GM21723 (cell line): ENCODE data around the gene MAST2.
A peak's percentile ranks its signal among the peaks of the same experiment; 100 is the strongest.

Experiments used
- ATAC-seq: cut with Tn5 transposase; IDR thresholded peaks from one replicate; pipeline ENCODE4 v1.9.1; 2021; ENCODE audit warnings: mild to moderate bottlenecking, moderate library complexity; ENCODE audit not compliant: unreplicated experiment

The MAST2 gene

DNA sequence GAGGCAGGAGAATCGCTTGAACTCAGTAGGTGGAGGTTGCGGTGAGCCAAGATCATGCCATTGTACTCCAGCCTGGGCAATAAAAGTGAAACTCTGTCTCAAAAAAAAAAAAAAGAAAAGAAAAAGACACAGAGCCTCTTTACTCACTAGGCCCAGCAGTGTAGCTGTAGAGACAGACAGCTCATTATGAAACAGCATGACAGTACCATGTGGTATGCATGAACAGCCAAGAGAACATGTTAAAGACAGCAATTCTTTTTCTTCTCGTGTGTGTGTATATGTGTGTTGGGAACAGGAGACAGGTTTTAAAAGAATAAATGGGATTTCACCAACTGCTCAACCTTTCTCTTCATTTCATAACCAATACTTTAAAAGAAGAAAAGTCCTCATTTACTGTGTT lies 210.2 kb downstream of the MAST2 start:
- no peak for ATAC-seq

DNA sequence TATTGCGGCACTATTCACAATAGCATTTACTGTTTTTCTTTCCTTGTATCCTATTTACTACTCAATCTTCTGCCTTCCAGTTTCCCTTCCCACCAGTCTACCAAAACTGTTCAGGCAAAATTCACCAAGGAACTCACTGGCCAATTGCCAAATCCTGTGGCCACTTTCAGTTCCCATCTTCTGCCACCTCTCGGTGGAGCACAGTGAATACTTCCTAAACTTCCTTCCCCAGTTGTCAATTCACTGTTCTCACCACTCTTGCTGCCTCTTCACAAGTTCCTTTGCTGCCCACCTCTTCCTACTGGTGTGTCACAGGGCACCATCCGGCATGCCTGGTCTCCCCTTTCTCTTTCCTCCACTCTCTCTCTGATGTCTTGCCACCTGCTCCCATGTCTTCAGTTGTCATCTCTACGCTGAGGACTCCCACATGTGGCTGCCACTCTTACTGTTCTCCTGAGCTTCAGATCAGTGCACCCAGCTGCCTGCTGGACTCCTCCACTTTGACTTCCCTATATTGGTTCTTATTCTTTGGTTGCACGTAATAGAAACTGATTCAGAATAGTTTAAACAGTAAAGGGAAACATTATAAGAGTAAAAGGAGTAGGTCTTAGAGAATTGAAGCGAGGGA lies 214.6 kb downstream of the MAST2 start:
- no peak for ATAC-seq

DNA sequence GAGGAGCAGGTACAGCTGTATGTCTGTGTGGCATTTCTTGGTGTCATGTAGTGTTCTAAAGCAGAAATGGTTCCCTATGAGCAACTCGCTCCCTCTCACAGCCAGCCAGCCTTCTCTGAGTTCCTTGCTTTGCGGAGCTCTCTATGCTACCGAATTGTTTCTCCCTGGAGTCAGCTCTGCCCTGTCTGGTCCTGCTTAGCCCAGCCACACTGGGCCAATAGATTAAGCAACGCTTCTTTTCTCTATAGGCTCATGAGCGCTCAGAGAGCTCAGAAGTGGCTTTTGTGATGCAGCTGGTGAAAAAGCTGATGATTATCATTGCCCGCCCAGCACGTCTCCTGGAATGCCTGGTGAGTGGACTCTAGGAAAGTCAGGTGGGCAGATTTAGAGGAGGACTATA lies 215.9 kb downstream of the MAST2 start:
- ATAC-seq: no peak

DNA sequence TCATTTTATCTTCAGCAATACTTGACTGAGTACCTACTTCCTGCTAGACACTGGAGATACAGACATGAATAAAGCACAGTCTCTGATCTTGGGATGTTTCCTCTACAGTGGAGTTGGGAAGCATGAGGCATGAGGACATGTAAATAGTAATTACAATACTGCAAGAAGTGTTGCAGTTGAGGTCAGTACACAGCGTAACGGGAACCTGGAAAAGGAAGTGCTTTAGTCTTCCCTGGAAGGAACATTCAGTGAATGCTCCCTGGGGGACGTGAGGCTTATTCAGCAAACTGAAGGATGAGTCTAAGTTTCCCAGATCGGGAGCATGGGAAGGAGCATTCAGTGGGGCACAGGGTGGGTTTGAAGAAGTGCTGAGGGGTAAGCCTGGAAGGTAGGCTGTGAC lies 216.6 kb downstream of the MAST2 start:
- no peak for ATAC-seq

DNA sequence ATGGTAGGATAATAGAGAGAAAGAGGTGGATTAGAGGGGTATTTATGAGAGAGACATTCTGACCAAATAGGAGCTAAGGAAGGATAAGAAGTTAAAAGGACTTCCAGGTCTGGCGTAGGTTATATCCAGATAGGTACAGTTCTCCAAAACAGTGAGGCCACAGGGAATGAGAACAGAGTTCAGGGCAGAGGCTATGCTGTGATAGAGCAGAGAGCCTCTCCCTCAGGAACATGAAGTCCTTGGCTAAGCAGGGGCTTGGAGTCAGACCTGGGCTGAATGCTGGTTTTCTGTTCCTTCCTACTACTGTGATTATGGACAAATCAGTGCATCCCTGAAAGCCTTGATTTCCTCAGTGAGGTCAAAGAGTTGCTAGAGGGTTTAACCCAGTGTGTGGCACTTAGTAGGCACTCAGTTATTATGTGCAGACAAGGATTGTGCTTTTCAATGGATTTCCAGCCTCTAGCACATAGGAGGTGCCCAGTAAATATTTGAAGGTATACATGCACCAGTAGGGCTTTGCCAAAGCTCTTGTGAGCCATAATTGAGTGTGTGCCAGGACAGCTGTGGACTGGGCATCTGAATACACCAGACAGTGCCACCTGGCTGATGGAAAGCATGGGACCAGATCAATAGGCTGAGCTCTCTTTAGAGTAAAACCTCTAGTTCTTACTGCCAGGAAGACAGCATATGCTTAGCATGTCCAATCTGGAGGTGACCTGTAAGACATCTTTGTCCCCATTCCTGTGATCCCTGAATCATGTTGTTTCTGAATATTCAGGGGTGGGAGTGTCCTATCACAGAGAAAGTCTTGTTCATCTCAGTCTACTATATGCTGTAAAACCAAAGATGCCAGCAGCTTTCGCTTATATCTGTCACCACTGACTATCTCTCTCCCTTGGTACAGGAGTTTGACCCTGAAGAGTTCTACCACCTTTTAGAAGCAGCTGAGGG lies 217.9 kb downstream of the MAST2 start:
- ATAC-seq: no peak

DNA sequence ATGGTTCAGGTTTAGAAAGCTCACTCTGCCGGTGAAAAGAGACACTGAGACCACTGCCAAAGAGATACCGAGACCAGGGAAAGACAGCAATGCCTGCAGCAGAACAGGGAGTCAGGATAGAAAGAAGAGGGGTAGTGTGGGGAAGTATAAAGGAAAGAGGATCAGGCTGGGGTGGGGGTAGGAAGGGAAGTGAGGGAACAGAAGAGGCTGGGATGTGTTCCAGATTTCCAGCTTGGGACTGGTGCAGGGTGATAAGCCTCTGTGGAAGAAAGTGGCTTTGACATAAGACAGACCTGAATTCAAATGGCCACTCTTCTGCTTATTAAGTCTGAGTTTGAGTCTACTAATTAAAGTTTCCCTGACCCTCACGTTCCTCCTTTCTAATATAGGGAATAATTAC lies 223.1 kb downstream of the MAST2 start:
- ATAC-seq: no peak

DNA sequence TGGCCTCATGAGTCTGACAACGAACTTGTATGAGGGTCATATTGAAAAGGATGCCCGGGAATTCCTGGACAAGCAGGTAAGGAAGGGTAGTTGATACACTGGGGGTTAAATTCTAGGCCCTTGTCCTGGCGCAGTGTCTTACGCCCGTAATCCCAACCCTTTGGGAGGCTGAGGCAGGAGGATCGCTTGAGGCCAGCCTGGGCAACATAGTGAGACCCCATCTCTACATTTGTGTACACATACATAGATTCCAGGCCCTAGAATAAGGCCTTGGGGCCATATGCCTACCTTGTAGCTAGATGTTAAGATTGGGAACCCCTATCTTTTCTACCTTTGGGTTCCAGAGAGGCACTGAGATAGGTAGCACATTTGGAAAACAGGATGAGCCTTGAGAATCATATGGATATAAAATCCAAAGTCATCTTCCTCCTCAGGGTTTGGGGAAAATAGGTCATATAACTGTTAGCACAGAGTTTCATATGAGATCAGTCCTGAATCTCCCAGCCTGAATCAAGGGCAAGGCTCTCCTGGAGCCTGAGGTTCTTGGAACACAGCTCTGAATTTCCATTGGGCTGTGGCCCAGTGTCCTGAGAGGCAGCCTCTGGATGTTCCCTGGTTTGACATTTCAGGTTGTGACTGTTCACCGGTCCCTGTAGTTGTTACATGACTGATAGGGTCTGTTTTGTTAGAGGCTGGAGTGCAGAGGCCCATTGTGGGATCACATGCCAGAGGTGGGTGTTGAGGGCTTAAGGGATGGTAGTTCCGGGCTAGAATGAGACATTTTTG lies 224.6 kb downstream of the MAST2 start:
- ATAC-seq: no peak

DNA sequence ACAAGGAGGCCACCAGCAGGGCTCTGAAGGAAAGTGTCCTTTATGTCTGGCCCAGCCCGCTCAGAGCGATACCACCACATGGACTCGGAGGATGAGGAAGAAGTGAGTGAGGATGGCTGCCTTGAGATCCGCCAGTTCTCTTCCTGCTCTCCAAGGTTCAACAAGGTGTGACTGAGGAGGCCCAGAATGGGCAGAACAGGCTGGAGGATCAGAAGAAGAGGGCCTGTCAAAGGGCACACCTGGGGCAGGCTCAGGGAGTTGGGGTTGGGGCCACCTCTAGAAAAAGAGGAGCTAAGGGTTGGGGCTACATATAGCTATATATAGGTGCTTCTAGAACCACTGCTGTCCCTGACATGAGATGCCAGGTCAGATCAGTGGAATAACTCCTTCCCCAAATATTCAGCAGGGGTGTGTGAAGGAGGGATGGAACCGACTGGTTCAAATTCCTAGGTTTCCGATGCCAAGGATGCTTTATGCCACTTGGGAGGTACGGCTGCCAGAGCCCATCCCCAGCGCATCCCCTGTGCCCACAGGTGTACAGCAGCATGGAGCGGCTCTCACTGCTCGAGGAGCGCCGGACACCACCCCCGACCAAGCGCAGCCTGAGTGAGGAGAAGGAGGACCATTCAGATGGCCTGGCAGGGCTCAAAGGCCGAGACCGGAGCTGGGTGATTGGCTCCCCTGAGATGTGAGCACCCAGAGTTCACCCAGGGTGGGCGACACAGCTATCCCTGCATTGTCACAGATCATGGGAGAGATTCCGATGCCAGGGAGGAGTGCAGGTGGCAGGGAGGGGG lies 226.9 kb downstream of the MAST2 start:
- ATAC-seq: no peak

DNA sequence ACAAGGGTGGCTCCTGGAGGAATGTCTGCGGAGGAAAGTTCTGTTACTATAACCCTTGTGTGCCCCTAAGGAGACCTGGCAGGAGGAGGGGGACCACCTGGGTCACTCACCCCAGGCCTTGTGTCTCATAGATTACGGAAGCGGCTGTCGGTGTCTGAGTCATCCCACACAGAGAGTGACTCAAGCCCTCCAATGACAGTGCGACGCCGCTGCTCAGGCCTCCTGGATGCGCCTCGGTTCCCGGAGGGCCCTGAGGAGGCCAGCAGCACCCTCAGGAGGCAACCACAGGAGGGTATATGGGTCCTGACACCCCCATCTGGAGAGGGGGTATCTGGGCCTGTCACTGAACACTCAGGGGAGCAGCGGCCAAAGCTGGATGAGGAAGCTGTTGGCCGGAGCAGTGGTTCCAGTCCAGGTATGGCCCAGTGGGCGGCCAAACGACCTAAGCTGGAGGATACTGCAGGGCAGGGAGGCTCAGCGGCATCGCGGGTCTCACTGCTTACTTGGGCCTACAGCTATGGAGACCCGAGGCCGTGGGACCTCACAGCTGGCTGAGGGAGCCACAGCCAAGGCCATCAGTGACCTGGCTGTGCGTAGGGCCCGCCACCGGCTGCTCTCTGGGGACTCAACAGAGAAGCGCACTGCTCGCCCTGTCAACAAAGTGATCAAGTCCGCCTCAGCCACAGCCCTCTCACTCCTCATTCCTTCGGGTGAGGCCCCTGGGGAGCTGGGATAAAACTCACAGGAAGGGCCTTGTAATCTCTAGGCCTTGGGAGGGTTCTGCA lies 227.7 kb downstream of the MAST2 start:
- ATAC-seq: no peak

DNA sequence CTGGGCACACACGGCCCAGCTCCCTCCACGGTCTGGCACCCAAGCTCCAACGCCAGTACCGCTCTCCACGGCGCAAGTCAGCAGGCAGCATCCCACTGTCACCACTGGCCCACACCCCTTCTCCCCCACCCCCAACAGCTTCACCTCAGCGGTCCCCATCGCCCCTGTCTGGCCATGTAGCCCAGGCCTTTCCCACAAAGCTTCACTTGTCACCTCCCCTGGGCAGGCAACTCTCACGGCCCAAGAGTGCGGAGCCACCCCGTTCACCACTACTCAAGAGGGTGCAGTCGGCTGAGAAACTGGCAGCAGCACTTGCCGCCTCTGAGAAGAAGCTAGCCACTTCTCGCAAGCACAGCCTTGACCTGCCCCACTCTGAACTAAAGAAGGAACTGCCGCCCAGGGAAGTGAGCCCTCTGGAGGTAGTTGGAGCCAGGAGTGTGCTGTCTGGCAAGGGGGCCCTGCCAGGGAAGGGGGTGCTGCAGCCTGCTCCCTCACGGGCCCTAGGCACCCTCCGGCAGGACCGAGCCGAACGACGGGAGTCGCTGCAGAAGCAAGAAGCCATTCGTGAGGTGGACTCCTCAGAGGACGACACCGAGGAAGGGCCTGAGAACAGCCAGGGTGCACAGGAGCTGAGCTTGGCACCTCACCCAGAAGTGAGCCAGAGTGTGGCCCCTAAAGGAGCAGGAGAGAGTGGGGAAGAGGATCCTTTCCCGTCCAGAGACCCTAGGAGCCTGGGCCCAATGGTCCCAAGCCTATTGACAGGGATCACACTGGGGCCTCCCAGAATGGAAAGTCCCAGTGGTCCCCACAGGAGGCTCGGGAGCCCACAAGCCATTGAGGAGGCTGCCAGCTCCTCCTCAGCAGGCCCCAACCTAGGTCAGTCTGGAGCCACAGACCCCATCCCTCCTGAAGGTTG lies 231.4 kb downstream of the MAST2 start:
- ATAC-seq: no peak

DNA sequence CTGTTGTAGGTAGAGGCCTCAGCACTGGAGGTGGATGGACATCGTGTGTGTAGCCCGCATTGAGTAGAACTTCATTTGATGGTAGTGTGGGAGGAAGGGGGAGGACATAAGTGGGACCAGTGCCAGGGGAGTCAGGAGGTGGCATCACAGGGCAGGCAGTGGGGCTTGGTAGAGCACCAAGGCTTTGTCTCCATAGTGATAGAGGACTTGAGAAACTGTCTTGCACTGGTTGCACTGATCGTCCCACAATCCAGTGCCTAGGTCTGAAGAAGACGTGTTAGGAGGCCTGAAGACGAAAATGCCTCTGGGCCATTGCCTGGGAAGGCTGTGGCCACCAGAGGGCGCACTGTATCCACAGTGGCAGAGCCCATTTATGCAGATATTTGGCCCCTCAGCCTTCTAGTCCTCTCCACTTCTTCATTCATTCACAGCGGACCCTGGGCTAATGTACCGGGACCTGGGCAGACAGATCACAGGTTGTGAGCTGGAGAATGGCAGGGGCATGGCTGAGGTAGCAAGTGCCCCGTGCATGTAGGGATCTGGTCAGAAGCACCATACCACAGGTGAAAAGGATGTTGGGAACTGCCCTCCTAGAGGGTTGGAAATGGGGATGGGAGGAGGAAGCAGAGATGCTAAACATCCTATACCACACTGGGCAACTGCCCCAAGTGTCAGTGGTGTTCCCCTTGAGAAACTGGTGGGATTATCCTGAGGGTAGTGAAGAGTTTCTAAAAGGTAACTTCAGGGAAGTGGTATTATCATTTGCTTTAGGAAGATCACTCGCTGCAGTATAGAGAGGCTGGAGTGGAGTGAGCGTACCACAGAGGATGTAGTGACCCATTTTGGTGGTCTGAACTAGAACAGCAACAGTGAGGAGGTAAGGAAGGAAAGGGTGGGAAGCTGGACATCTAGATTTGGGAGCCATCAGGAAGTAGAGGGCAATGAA lies 233.8 kb downstream of the MAST2 start:
- ATAC-seq: peak; percentile 58

DNA sequence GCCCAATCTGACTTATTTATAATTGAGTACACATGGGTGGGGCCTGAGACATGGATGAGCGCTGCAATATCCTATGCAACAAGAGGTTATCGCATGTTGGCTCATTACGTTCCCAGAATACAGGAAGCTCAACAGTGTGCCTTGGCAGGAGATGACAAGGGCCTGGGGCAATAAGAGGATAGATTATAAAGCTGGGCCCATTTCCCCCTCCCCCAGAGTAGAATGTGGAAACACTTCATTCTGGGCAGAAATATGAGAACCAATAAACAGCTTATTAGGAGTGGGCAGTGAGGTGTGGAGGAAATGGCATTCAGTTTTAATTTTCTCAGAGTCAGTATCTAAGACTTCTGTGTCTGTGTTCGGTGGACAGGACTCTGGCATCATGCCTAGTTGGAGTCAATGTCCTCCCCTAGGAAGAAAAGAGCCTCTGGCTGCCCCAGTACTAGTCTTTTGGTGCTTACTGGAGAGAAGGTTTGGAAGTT lies 236.2 kb downstream of the MAST2 start:
- ATAC-seq: no peak

DNA sequence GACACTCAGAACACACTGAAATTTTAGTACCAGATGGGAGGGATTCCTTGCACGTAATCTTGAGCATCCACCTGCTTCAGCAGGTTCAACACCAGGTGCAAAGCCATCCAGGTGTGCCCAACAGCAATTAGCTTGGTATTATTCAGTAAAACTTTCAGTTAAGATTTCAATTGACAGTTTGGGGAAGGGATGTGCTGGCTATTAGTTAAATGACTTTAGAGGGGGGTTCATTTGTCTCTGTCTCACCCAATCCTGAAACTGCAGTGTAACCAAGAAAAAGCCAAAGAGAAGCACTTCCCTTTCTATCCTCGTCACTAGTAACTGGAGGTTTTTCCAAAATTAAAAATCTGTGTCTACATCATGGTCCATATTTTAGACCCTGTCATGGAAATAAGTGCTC lies 238.1 kb downstream of the MAST2 start:
- ATAC-seq: no peak

DNA sequence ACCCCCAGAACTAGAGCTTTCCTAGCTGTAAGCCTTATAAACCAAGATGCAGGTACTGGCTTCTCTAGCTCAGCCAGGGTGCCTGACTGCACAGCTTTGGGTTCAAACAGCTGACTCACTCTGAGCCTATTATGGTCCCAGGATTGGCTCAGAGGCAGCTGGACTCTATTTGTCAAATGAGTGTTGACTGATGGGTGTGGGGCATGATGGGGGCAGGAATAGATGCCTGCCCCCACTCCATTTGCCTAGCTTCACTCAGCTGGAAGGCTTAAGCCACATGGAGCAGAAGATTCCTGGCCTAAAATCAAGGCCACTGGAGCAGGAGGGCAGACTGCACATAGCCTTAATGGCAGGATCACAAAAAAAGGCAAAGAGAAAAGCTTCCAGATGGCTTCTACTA lies 238.6 kb downstream of the MAST2 start:
- ATAC-seq: no peak

DNA sequence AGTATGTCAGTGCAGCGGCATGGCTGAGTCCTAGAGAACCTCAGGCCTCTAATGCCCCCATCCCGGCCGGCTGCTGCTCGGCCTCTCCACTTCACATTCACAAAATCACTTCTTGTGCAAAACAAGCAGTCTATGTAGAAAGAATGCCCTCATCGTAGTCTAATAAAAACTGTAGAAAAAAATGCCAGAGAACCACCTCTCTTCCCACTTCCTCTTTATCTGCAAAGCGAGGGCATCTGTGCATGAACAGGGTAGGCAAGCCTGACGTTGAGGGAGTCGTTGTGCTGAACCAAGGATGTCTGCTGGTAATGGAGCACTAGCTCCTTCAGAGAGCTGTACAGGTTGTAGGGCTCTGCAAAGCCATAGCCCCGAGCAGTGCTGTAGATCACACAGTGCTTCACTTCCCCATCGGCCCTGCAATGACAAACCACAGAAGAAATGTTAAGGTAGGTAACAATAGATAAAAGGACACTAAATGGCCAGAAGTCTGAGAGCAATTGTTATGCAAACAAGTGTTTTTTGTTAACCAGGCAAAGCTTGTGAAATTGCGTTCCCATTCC lies 240.1 kb downstream of the MAST2 start:
- ATAC-seq: peak; percentile 72

DNA sequence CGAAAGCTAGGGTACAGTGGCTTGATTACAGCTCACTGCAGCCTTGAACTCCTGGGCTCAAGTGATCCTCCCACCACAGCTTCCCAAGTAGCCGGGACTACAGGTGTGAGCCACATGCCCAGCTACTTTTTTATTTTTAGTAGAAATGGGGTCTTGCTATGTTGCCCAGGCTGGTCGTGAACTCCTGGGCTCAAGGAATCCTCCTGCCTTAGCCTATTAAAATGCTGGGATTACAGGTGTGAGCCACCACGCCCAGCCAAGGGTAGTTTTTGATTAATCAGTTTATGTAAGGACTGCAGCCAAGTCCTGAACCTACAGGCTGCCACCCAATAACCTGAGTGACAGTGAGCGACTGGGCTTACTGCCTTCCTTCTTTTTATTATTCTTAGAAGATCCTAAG lies 240.7 kb downstream of the MAST2 start:
- no peak for ATAC-seq

DNA sequence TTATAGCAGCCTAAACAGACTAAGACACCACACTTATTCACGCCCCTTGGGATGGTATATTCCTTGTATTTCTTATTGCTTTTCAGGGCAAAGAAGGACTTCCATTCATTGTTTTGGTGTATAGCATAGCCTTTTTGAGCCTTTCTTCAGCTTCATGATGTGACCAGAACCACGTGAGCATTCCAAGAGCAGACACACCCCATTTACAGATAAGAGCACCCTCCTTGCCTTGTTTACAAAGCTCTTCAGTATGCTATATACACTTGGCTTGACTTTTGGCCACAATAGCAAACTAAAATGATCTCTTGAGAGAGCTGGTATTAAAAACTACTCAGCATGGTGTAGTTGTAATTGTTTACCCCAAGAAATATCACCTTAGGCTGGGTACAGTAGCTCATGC lies 250.3 kb downstream of the MAST2 start:
- no peak for ATAC-seq
